T-cell (primary cell): ENCODE results near the gene GRM5. TPM values are rescaled to one million over a fixed set of nuclear protein-coding genes. Genes with fewer than 3 reads are reported as not detected.

Experiments
- ATAC-seq, 4 experiments: fragments of 200-7000 bp in 3 of 4; fragments of 150-1000 bp in 1 of 4; cut with Tn5 transposase; replicated peaks in 1 of 4; 1 replicate in 3 of 4; 2 replicates in 1 of 4; pipeline ENCODE4 v1.10.0; 2021; ENCODE audit warnings: moderate library complexity in 3 of 4, mild to moderate bottlenecking in 2 of 4, moderate number of reproducible peaks in 1 of 4
- CTCF ChIA-PET, 2 donors: fragments of 300-600 bp; sonication (Branson Sonifier 250); formaldehyde crosslinking; loops; one replicate each; lab custom pipeline; 2022; ENCODE audit warnings: antibody characterized with exemption in 2 of 2; lab: Charles Lee
- POLR2A ChIA-PET, 2 donors: fragments of 300-600 bp; sonication (Branson Sonifier 250); formaldehyde crosslinking; loops; one replicate each; lab custom pipeline; 2022; ENCODE audit warnings: antibody characterized with exemption in 2 of 2; lab: Charles Lee
- DNase-seq, 35 experiments: peaks; one replicate each; pipeline versions ENCODE4 v3.0.0 to v3.0.0-alpha.2; 2013 to 2023
- H3K27ac ChIP-seq: one replicate; pipeline ENCODE4 v1.5.1; 2013; ENCODE audit warnings: low read length
- H3K27me3 ChIP-seq, 2 experiments: replicated peaks in 1 of 2; 1 replicate in 1 of 2; 2 replicates in 1 of 2; pipeline versions ENCODE4 v1.6.1 to v1.7.0; 2013; ENCODE audit warnings: low read length in 1 of 2, mixed read lengths in 1 of 2; ENCODE audit not compliant: control insufficient read depth in 2 of 2, insufficient read depth in 2 of 2; ENCODE audit errors: extremely low read depth in 1 of 2
- H3K36me3 ChIP-seq, 2 donors: 1 replicate in 1 of 2; 2 replicates in 1 of 2; pipeline versions ENCODE4 v1.6.1 to v1.7.0; 2013; ENCODE audit warnings: low read length in 1 of 2; ENCODE audit not compliant: control insufficient read depth in 2 of 2, insufficient read depth in 1 of 2; ENCODE audit errors: extremely low read depth in 1 of 2
- H3K4me1 ChIP-seq, 2 experiments: 1 replicate in 1 of 2; 2 replicates in 1 of 2; pipeline versions ENCODE4 v1.6.1 to v1.7.0; 2013; ENCODE audit warnings: low read length in 2 of 2, mixed read lengths in 1 of 2; ENCODE audit not compliant: insufficient read depth in 2 of 2, control insufficient read depth in 1 of 2; ENCODE audit errors: extremely low read depth in 1 of 2
- H3K4me3 ChIP-seq, 2 donors: 1 replicate in 1 of 2; 2 replicates in 1 of 2; pipeline versions ENCODE4 v1.5.1 to v1.7.0; 2013; ENCODE audit warnings: mild to moderate bottlenecking in 2 of 2, low read length in 1 of 2, moderate library complexity in 1 of 2; ENCODE audit not compliant: control insufficient read depth in 1 of 2; ENCODE audit errors: extremely low read depth in 1 of 2
- H3K9me3 ChIP-seq: 2 replicates; pipeline ENCODE4 v1.7.0; 2013
- H3K27ac Mint-ChIP-seq, 2 donors: one replicate each; pipeline ENCODE4 v1.8.0; 2020 to 2021; ENCODE audit warnings: mild to moderate bottlenecking in 2 of 2, mixed read lengths in 2 of 2
- H3K27me3 Mint-ChIP-seq, 2 donors: one replicate each; pipeline ENCODE4 v1.8.0; 2021 to 2022; ENCODE audit warnings: mixed read lengths in 2 of 2
- H3K36me3 Mint-ChIP-seq: one replicate; pipeline ENCODE4 v1.8.0; 2021; ENCODE audit warnings: mixed read lengths
- H3K4me1 Mint-ChIP-seq, 3 donors: one replicate each; pipeline ENCODE4 v1.8.0; 2020 to 2022; ENCODE audit warnings: mixed read lengths in 3 of 3, mild to moderate bottlenecking in 1 of 3
- H3K4me3 Mint-ChIP-seq, 3 donors: one replicate each; pipeline ENCODE4 v1.8.0; 2020 to 2022; ENCODE audit warnings: mild to moderate bottlenecking in 3 of 3, mixed read lengths in 3 of 3, moderate library complexity in 3 of 3
- H3K9me3 Mint-ChIP-seq, 3 donors: one replicate each; pipeline ENCODE4 v1.8.0; 2020 to 2022; ENCODE audit warnings: mixed read lengths in 3 of 3
- WGBS: methylation state at CpG from one replicate; pipeline ENCODE4 v1.1.5; 2013; ENCODE audit warnings: missing lambda C conversion rate; ENCODE audit not compliant: insufficient coverage; 5-methylcytosine and 5-hydroxymethylcytosine counted together
- total RNA-seq, 35 experiments: library from RNA in 6 of 35; stranded (reverse) in 6 of 35; fragments of 120-200 nt in 1 of 35; gene quantifications; one replicate each; pipeline versions ENCODE4 v1.2.1 to v1.2.4 and lab custom pipeline; 2013 to 2026

The GRM5 gene
- total RNA-seq, 5 donors from 2014 or later (not counting 1 experiment from before 2014, with no cell fraction given): not detected

GRCh38 chr11:88656283-88656682 lies 409.5 kb downstream of the GRM5 start:
- POLR2A ChIA-PET: interaction anchor here in 1 of 2 donors (0.7 kb wide), 1 partner anchor 591 kb away, joined by 3 read pairs; no protein-coding TSS in a partner anchor
- CTCF ChIA-PET: no interaction called here
- H3K27me3 ChIP-seq: no peaks in the 10 kb centered on the region
- H3K9me3 Mint-ChIP-seq: no peaks in the 10 kb centered on the region
- no peak overlapping the region for H3K27ac Mint-ChIP-seq
- H3K27ac ChIP-seq: no peak overlapping the region
- no peaks in the 10 kb centered on the region for H3K36me3 Mint-ChIP-seq
- no peaks in the 10 kb centered on the region for H3K36me3 ChIP-seq
- H3K4me3 ChIP-seq: no peak overlapping the region
- peaks cover 12 to 15% (median 13%) of the 10 kb centered on the region in 3 donors for H3K4me1 Mint-ChIP-seq
- DNase-seq (no peak), ATAC-seq (no peak)
- H3K4me3 Mint-ChIP-seq: no peak overlapping the region
- no peaks in the 10 kb centered on the region for H3K27me3 Mint-ChIP-seq
- H3K4me1 ChIP-seq: no peaks in the 10 kb centered on the region
- no peaks in the 10 kb centered on the region for H3K9me3 ChIP-seq
- no CpG with 5 or more reads among the region's 3 CpGs for WGBS

- Histone ChIP-seq H3K36me3 (no peaks in the 10 kb centered on the region), H3K9me3 (no peaks in the 10 kb centered on the region), H3K27me3 (no peaks in the 10 kb centered on the region), H3K4me1 (no peaks in the 10 kb centered on the region), H3K27ac (no peak overlapping the region), H3K4me3 (no peak overlapping the region)
- Mint-ChIP-seq H3K36me3 (no peaks in the 10 kb centered on the region), H3K4me1 (peaks cover 12 to 15% (median 13%) of the 10 kb centered on the region in 3 donors), H3K4me3 (no peak overlapping the region), H3K9me3 (no peaks in the 10 kb centered on the region), H3K27me3 (no peaks in the 10 kb centered on the region), H3K27ac (no peak overlapping the region)
- CTCF ChIA-PET: no interaction called here
- ATAC-seq (no peak), DNase-seq (no peak)
- POLR2A ChIA-PET: interaction anchor here in 1 of 2 donors (0.6 kb wide), 1 partner anchor 39 kb away, joined by 4 read pairs; no protein-coding TSS in a partner anchor
Observed at GRCh38 chr11:88655656-88656055, 410.1 kb downstream of the GRM5 start.

GRCh38 chr11:88655196-88655595 lies 410.6 kb downstream of the GRM5 start:
- Mint-ChIP-seq H3K36me3 (no peaks in the 10 kb centered on the region), H3K4me3 (no peak overlapping the region), H3K27ac (no peak overlapping the region), H3K9me3 (no peaks in the 10 kb centered on the region), H3K4me1 (peaks cover 12 to 15% (median 13%) of the 10 kb centered on the region in 3 donors), H3K27me3 (no peaks in the 10 kb centered on the region)
- no peak for DNase-seq
- ChIA-PET CTCF (no interaction called here), POLR2A (interaction anchor here in 1 of 2 donors (0.6 kb wide), 1 partner anchor 39 kb away, joined by 4 read pairs; no protein-coding TSS in a partner anchor)
- Histone ChIP-seq H3K27ac (no peak overlapping the region), H3K4me3 (no peak overlapping the region), H3K36me3 (no peaks in the 10 kb centered on the region), H3K9me3 (no peaks in the 10 kb centered on the region), H3K27me3 (no peaks in the 10 kb centered on the region), H3K4me1 (no peaks in the 10 kb centered on the region)
- WGBS: 34% methylated on average over 2 of the region's 3 CpGs
- no peak for ATAC-seq

- Mint-ChIP-seq H3K9me3 (no peaks in the 10 kb centered on the region), H3K4me3 (no peak overlapping the region), H3K27me3 (no peaks in the 10 kb centered on the region), H3K4me1 (peaks cover 0 to 2% (median 0%) of the 10 kb centered on the region in 3 donors), H3K27ac (no peak overlapping the region), H3K36me3 (no peaks in the 10 kb centered on the region)
- no peaks in the 10 kb centered on the region for H3K27me3 ChIP-seq
- no peaks in the 10 kb centered on the region for H3K4me1 ChIP-seq
- CTCF ChIA-PET: no interaction called here
- H3K27ac ChIP-seq: no peak overlapping the region
- H3K36me3 ChIP-seq: no peaks in the 10 kb centered on the region
- ATAC-seq (no peak), DNase-seq (no peak)
- H3K9me3 ChIP-seq: no peaks in the 10 kb centered on the region
- POLR2A ChIA-PET: interaction anchor here in 1 of 2 donors (0.7 kb wide), 1 partner anchor 361 kb away, joined by 3 read pairs; no protein-coding TSS in a partner anchor
- no peak overlapping the region for H3K4me3 ChIP-seq
- WGBS: no CpG with 5 or more reads among the region's 2 CpGs
Observed at GRCh38 chr11:88651556-88651955, 414.2 kb downstream of the GRM5 start.

GRCh38 chr11:88644724-88645123 lies 421.1 kb downstream of the GRM5 start:
- ChIA-PET POLR2A (no interaction called here), CTCF (no interaction called here)
- H3K36me3 ChIP-seq: no peaks in the 10 kb centered on the region
- Mint-ChIP-seq H3K27me3 (peaks cover 0 to 2% of the 10 kb centered on the region in 2 donors), H3K4me1 (no peaks in the 10 kb centered on the region), H3K27ac (no peak overlapping the region), H3K4me3 (no peak overlapping the region), H3K9me3 (peaks cover 0 to 7% (median 3%) of the 10 kb centered on the region in 3 donors), H3K36me3 (no peaks in the 10 kb centered on the region)
- DNase-seq: no peak
- no peaks in the 10 kb centered on the region for H3K4me1 ChIP-seq
- no peak overlapping the region for H3K27ac ChIP-seq
- no peak overlapping the region for H3K4me3 ChIP-seq
- H3K9me3 ChIP-seq: no peaks in the 10 kb centered on the region
- peaks cover 0 to 3% of the 10 kb centered on the region in 2 experiments for H3K27me3 ChIP-seq
- ATAC-seq: no peak

GRCh38 chr11:88632163-88632562 lies 433.6 kb downstream of the GRM5 start:
- Mint-ChIP-seq H3K36me3 (no peaks in the 10 kb centered on the region), H3K27ac (no peak overlapping the region), H3K4me3 (no peak overlapping the region), H3K9me3 (no peaks in the 10 kb centered on the region), H3K4me1 (no peaks in the 10 kb centered on the region), H3K27me3 (no peaks in the 10 kb centered on the region)
- CTCF ChIA-PET: no interaction called here
- H3K4me3 ChIP-seq: no peak overlapping the region
- H3K9me3 ChIP-seq: no peaks in the 10 kb centered on the region
- ATAC-seq (no peak), DNase-seq (no peak)
- H3K36me3 ChIP-seq: no peaks in the 10 kb centered on the region
- no peak overlapping the region for H3K27ac ChIP-seq
- POLR2A ChIA-PET: no interaction called here
- no CpG with 5 or more reads among the region's 4 CpGs for WGBS
- H3K27me3 ChIP-seq: no peaks in the 10 kb centered on the region
- no peaks in the 10 kb centered on the region for H3K4me1 ChIP-seq

- Mint-ChIP-seq H3K4me3 (no peak overlapping the region), H3K4me1 (no peaks in the 10 kb centered on the region), H3K9me3 (no peaks in the 10 kb centered on the region), H3K36me3 (no peaks in the 10 kb centered on the region), H3K27me3 (no peaks in the 10 kb centered on the region), H3K27ac (no peak overlapping the region)
- Histone ChIP-seq H3K4me3 (no peak overlapping the region), H3K27me3 (no peaks in the 10 kb centered on the region), H3K9me3 (no peaks in the 10 kb centered on the region), H3K4me1 (no peaks in the 10 kb centered on the region), H3K36me3 (no peaks in the 10 kb centered on the region), H3K27ac (no peak overlapping the region)
- CTCF ChIA-PET: no interaction called here
- no CpG with 5 or more reads among the region's 1 CpG for WGBS
- ATAC-seq (no peak), DNase-seq (no peak)
- POLR2A ChIA-PET: no interaction called here
Observed at GRCh38 chr11:88631497-88631896, 434.3 kb downstream of the GRM5 start.
